Lower leg skin (tissue), 4 donors: ENCODE data around the gene SH2D2A. TPM values are rescaled to one million over a fixed set of nuclear protein-coding genes. Genes with fewer than 3 reads are reported as not detected.

Source experiments
- DNase-seq, 2 donors: peaks; one replicate each; pipeline ENCODE4 v3.0.0-alpha.2; 2019; ENCODE audit warnings: low spot score in 2 of 2
- H3K4me3 ChIP-seq: fragments of 200-600 bp; sonication (generic); 2 replicates; pipeline ENCODE4 v1.5.1; 2017; ENCODE audit warnings: mild to moderate bottlenecking, low read depth; ENCODE audit not compliant: poor library complexity, severe bottlenecking
- CTCF ChIP-seq, 3 donors: fragments of 450-650 bp; IDR thresholded peaks; one replicate each; pipeline ENCODE4 v1.5.1; 2016; ENCODE audit warnings: antibody characterized with exemption in 3 of 3, mild to moderate bottlenecking in 3 of 3, moderate library complexity in 2 of 3
- POLR2A ChIP-seq, 2 donors: fragments of 450-650 bp; IDR thresholded peaks; one replicate each; pipeline ENCODE4 v1.6.1; 2016 to 2017; ENCODE audit warnings: antibody characterized with exemption in 2 of 2, mild to moderate bottlenecking in 1 of 2, moderate library complexity in 1 of 2
- WGBS, 2 donors: methylation state at CpG; one replicate each; pipeline ENCODE4 v1.1.5; 2018; 5-methylcytosine and 5-hydroxymethylcytosine counted together
- intact Hi-C: fragments of 100-400 bp; cut with DNase I; formaldehyde crosslinking; loops from one replicate; pipeline ENCODE4 v1.15.0; 2023; ENCODE audit warnings: low total_unique reads
- total RNA-seq, 4 donors: library from RNA; depleted of rRNA; stranded (reverse); fragments of >200 nt; gene quantifications; one replicate each; pipeline ENCODE4 v1.1.0, GENCODE V29; 2016

Gene SH2D2A
- total RNA-seq, 4 donors from 2014 or later: 1.5 TPM; not detected in 3

GRCh38 chr1:156862997-156863599 lies 46.5 kb upstream of the SH2D2A start:
- no peak overlapping the region for H3K4me3 ChIP-seq
- WGBS, 2 donors: 62% methylated on average over 10 of the region's 10 CpGs
- DNase-seq: no peak
- TF ChIP-seq POLR2A (IDR thresholded peaks at IDR 0.05) (no peak), CTCF (IDR thresholded peaks at IDR 0.05) (no peak)
- intact Hi-C loops: no loop called here

- no peak for DNase-seq
- TF ChIP-seq POLR2A (IDR thresholded peaks at IDR 0.05): no peak
- no peak for TF ChIP-seq CTCF (IDR thresholded peaks at IDR 0.05)
- 83 to 88% methylated on average over 6 of the region's 6 CpGs for WGBS, 2 donors
- intact Hi-C loops: no loop called here
- H3K4me3 ChIP-seq: no peak overlapping the region
Measured at GRCh38 chr1:156862584-156862983, 45.9 kb upstream of the SH2D2A start.

GRCh38 chr1:156860628-156861423 lies 44.2 kb upstream of the SH2D2A start, which contains the start of gene NTRK1:
Gene NTRK1 (plus strand): TSS chr1:156860865. CDS start chr1:156860935, 70 bp downstream.
- no peak within 1 kb of the TSS for H3K4me3 ChIP-seq
- intact Hi-C loops: no loop called here
- TF ChIP-seq CTCF (IDR thresholded peaks at IDR 0.05) (no peak), POLR2A (IDR thresholded peaks at IDR 0.05) (no peak)
- DNase-seq: no peak
- WGBS, 2 donors: 3 to 7% methylated on average over 23 to 60 of the region's 69 CpGs

- WGBS, 2 donors: 1% methylated on average over 23 to 35 of the region's 35 CpGs
- no peak overlapping the region for H3K4me3 ChIP-seq
- TF ChIP-seq CTCF (IDR thresholded peaks at IDR 0.05) (peak in 1 of 3 donors; percentile 13), POLR2A (IDR thresholded peaks at IDR 0.05) (no peak)
- intact Hi-C loops: no loop called here
- DNase-seq: no peak
Measured at GRCh38 chr1:156860113-156860627, 43.5 kb upstream of the SH2D2A start.

GRCh38 chr1:156859523-156860112 lies 43.0 kb upstream of the SH2D2A start:
- no peak overlapping the region for H3K4me3 ChIP-seq
- TF ChIP-seq POLR2A (IDR thresholded peaks at IDR 0.05) (no peak), CTCF (IDR thresholded peaks at IDR 0.05) (no peak)
- 1% methylated on average over 12 to 30 of the region's 33 CpGs for WGBS, 2 donors
- intact Hi-C loops: no loop called here
- DNase-seq: no peak
